HepG2 (cell line): Measurements from ENCODE around the gene C2orf76. TPM values are rescaled to one million over a fixed set of nuclear protein-coding genes. Genes with fewer than 3 reads are reported as not detected.

Source experiments
- CCDC6 ChIP-seq: sonication (generic); formaldehyde crosslinking; IDR thresholded peaks from 2 replicates; pipeline ENCODE4 v1.8.1; 2022; ENCODE audit warnings: mild to moderate bottlenecking, missing genetic modification reagents, moderate library complexity
- E2F1 ChIP-seq: sonication (generic); formaldehyde crosslinking; IDR thresholded peaks from 2 replicates; pipeline ENCODE4 v1.5.0; 2020; ENCODE audit warnings: missing genetic modification reagents
- GATAD2A ChIP-seq: IDR thresholded peaks from 2 replicates; pipeline ENCODE4 v1.6.1; 2016
- HNRNPL ChIP-seq: fragments of 200-400 bp; formaldehyde crosslinking; IDR thresholded peaks from 2 replicates; pipeline ENCODE4 v1.6.1; 2017; ENCODE audit warnings: mild to moderate bottlenecking, low read depth, low read length
- IRF1 ChIP-seq: sonication (generic); formaldehyde crosslinking; IDR thresholded peaks from 2 replicates; pipeline ENCODE4 v1.4.0; 2020; ENCODE audit warnings: low read depth, mild to moderate bottlenecking, missing genetic modification reagents
- MYPOP ChIP-seq: sonication (generic); formaldehyde crosslinking; IDR thresholded peaks from 2 replicates; pipeline ENCODE4 v1.8.1; 2023; ENCODE audit warnings: mild to moderate bottlenecking, moderate library complexity, missing genetic modification reagents
- NR2F1 ChIP-seq, 2 experiments: fragments of 450-650 bp in 1 of 2; formaldehyde crosslinking in 1 of 2; IDR thresholded peaks; 2 replicates each; pipeline versions ENCODE4 v1.5.0 to v1.6.1; 2016 to 2020; ENCODE audit warnings: mild to moderate bottlenecking in 1 of 2, missing compliant biosample characterization in 1 of 2, missing genetic modification reagents in 1 of 2, moderate library complexity in 1 of 2
- PAXIP1 ChIP-seq: sonication (generic); formaldehyde crosslinking; conservative IDR thresholded peaks from 2 replicates; pipeline ENCODE4 v1.4.0; 2020; ENCODE audit warnings: mild to moderate bottlenecking, missing genetic modification reagents, moderate library complexity
- PITX1 ChIP-seq: sonication (generic); formaldehyde crosslinking; IDR thresholded peaks from 2 replicates; pipeline ENCODE4 v1.5.1; 2020; ENCODE audit warnings: mild to moderate bottlenecking, missing genetic modification reagents
- PRDM10 ChIP-seq: sonication (generic); formaldehyde crosslinking; IDR thresholded peaks from 2 replicates; pipeline ENCODE4 v1.4.0; 2020; ENCODE audit warnings: low read depth, missing genetic modification reagents
- TFDP2 ChIP-seq: sonication (generic); formaldehyde crosslinking; IDR thresholded peaks from 2 replicates; pipeline ENCODE4 v1.4.0; 2020; ENCODE audit warnings: missing genetic modification reagents
- ZNF10 ChIP-seq: sonication (generic); formaldehyde crosslinking; IDR thresholded peaks from 2 replicates; pipeline ENCODE4 v1.4.0; 2020; ENCODE audit warnings: mild to moderate bottlenecking, low read depth, missing genetic modification reagents, borderline replicate concordance
- ZNF160 ChIP-seq: sonication (generic); formaldehyde crosslinking; IDR thresholded peaks from 2 replicates; pipeline ENCODE4 v1.8.0; 2022; ENCODE audit warnings: mild to moderate bottlenecking, inconsistent platforms, missing genetic modification reagents
- ZNF788 ChIP-seq: sonication (generic); formaldehyde crosslinking; IDR thresholded peaks from 2 replicates; pipeline ENCODE4 v1.5.0; 2020; ENCODE audit warnings: mild to moderate bottlenecking, missing genetic modification reagents, borderline replicate concordance
- polyA plus RNA-seq, 8 experiments: library from polyadenylated mRNA; depleted of rRNA in 3 of 8; stranded (reverse) in 7 of 8; unstranded in 1 of 8; fragments of >200 nt; fragmentation: Illumina TruSeq in 4 of 8; extraction: Trizol in 4 of 8; gene quantifications; 2 replicates each; pipeline versions ENCODE4 v1.2.1 to v1.2.3, GENCODE V29; 2011 to 2016; ENCODE audit warnings: low read depth in 4 of 8, missing spikeins in 1 of 8, mixed read lengths in 1 of 8; ENCODE audit not compliant: insufficient read depth in 1 of 8
- total RNA-seq, 5 experiments: library from RNA; depleted of rRNA; stranded (reverse); fragments of >200 nt; fragmentation: Illumina TruSeq; extraction: Trizol; gene quantifications; 2 replicates each; pipeline ENCODE4 v1.2.3, GENCODE V29; 2016; ENCODE audit warnings: low read depth in 1 of 5

C2orf76 gene
- total and polyA plus RNA-seq, 2 of the 13 experiments (the other 11 are each of a cell fraction or from before 2014, with no cell fraction given), result 7.7 to 8.5 TPM

GRCh38 chr2:119367472-119368099 lies 952 bp upstream of the C2orf76 start (continued):
- no peak; the same call in 1 of the 2 replicates for TF ChIP-seq PRDM10 (CRISPR knock-in tag)
- peak; percentile 72 for TF ChIP-seq ZNF160
- TF ChIP-seq ZNF10 (CRISPR knock-in tag), result no peak
- 0 out of 2 replicates have a peak, but pooled peaks have one; percentile 42 for TF ChIP-seq CCDC6
- TF ChIP-seq MYPOP (CRISPR knock-in tag), result 0 out of 2 replicates have a peak, but pooled peaks have one; percentile 9
- 0 out of 2 replicates have a peak, but pooled peaks have one; percentile 52 for TF ChIP-seq E2F1 (CRISPR knock-in tag)
- TF ChIP-seq PITX1 (CRISPR knock-in tag), result peak; percentile 63; the same call in 1 of the 2 replicates
- peak; percentile 68; the same call in 1 of the 2 replicates for TF ChIP-seq TFDP2 (CRISPR knock-in tag)
- peak; percentile 68 for TF ChIP-seq PAXIP1 (CRISPR knock-in tag)
- TF ChIP-seq IRF1 (CRISPR knock-in tag), result no peak
- 0 out of 4 replicates have a peak, but pooled peaks of 1 of the 2 experiments have one; percentile 3 for TF ChIP-seq NR2F1 (CRISPR knock-in tag; IDR thresholded peaks at IDR 0.05)
- peak; percentile 21; the same call in 1 of the 2 replicates for TF ChIP-seq GATAD2A (CRISPR knock-in tag)
- TF ChIP-seq HNRNPL, result peak; percentile 77; the same call in 1 of the 2 replicates
- TF ChIP-seq ZNF788 (CRISPR knock-in tag), result peak; percentile 76
